ENCODE measurements around the gene SUOX. TPM values are rescaled to one million over a fixed set of nuclear protein-coding genes. Genes with fewer than 3 reads are reported as not detected.
"Not testable (repeated sequence)": the region's sequence is repeated elsewhere in the genome, so short reads cannot be mapped to it uniquely, and the experiment has no call there.

SUOX gene
- polyA plus RNA-seq, 3 donors, result 10.0 to 27.8 (median 15.7) TPM

GRCh38 chr12:55979069-55979468 is 18.0 kb upstream of the SUOX start:
- H3K27ac ChIP-seq (ENCODE audit: low read depth, low read length), result no peak overlapping the region

GRCh38 chr12:55981882-55982281 is 15.2 kb upstream of the SUOX start:
- not testable (repeated sequence) for H3K27ac ChIP-seq (ENCODE audit: low read depth, low read length)
- 66 to 77% (median 72%) methylated on average over 5 of the region's 5 CpGs for WGBS, 3 donors

More at GRCh38 chr12:55979069-55979468, 18.0 kb upstream of the SUOX start:
- WGBS, 3 donors, result 70 to 74% (median 72%) methylated on average over 3 of the region's 3 CpGs

GRCh38 chr12:55982319-55982936 is 14.6 kb upstream of the SUOX start:
- no peak overlapping the region for H3K27ac ChIP-seq (ENCODE audit: low read depth, low read length)

GRCh38 chr12:55983232-55983842 is 13.7 kb upstream of the SUOX start:
- H3K27ac ChIP-seq (ENCODE audit: low read depth, low read length), result no peak overlapping the region
- WGBS, 3 donors, result 69 to 79% (median 69%) methylated on average over 4 of the region's 4 CpGs

More at GRCh38 chr12:55982319-55982936, 14.6 kb upstream of the SUOX start:
- 56 to 82% (median 58%) methylated on average over 3 of the region's 3 CpGs for WGBS, 3 donors

- H3K27ac ChIP-seq (ENCODE audit: low read depth, low read length), result no peak overlapping the region
- WGBS, 3 donors, result 60 to 68% (median 66%) methylated on average over 2 of the region's 2 CpGs
Measured at GRCh38 chr12:55984861-55985260, 12.2 kb upstream of the SUOX start.

GRCh38 chr12:55985341-55985740 is 11.7 kb upstream of the SUOX start:
- WGBS, 3 donors, result 72 to 88% (median 74%) methylated on average over 4 of the region's 4 CpGs
- no peak overlapping the region for H3K27ac ChIP-seq (ENCODE audit: low read depth, low read length)

GRCh38 chr12:55985976-55986375 is 11.1 kb upstream of the SUOX start:
- WGBS, 3 donors, result 91 to 94% (median 93%) methylated on average over 7 of the region's 7 CpGs
- H3K27ac ChIP-seq (ENCODE audit: low read depth, low read length), result not testable (repeated sequence)

- 84 to 90% (median 85%) methylated on average over 3 of the region's 3 CpGs for WGBS, 3 donors
- no peak overlapping the region for H3K27ac ChIP-seq (ENCODE audit: low read depth, low read length)
Measured at GRCh38 chr12:55991110-55991509, 6.0 kb upstream of the SUOX start.

GRCh38 chr12:55993230-55993853 is 3.7 kb upstream of the SUOX start:
- no peak overlapping the region for H3K27ac ChIP-seq (ENCODE audit: low read depth, low read length)
- 64 to 87% (median 78%) methylated on average over 4 of the region's 4 CpGs for WGBS, 3 donors

GRCh38 chr12:55995366-55995765 is 1.7 kb upstream of the SUOX start:
- WGBS, 3 donors, result 72 to 82% (median 80%) methylated on average over 8 of the region's 8 CpGs
- H3K27ac ChIP-seq (ENCODE audit: low read depth, low read length), result no peak overlapping the region

- no peak overlapping the region for H3K27ac ChIP-seq (ENCODE audit: low read depth, low read length)
- WGBS, 3 donors, result 15 to 25% (median 21%) methylated on average over 14 of the region's 14 CpGs
Measured at GRCh38 chr12:55996201-55996714, 818 bp upstream of the SUOX start.

- H3K27ac ChIP-seq (ENCODE audit: low read depth, low read length), result no peak overlapping the region
- 0 to 1% (median 1%) methylated on average over 5 of the region's 5 CpGs for WGBS, 3 donors
Measured at GRCh38 chr12:55997535-55997859, 421 bp downstream of the SUOX start.

GRCh38 chr12:55999522-55999921 is 2.4 kb downstream of the SUOX start:
- 69 to 82% (median 77%) methylated on average over 5 to 6 of the region's 6 CpGs for WGBS, 3 donors
- H3K27ac ChIP-seq (ENCODE audit: low read depth, low read length), result not testable (repeated sequence)

GRCh38 chr12:55999999-56000540 is 3.0 kb downstream of the SUOX start:
- not testable (repeated sequence) for H3K27ac ChIP-seq (ENCODE audit: low read depth, low read length)
- WGBS, 3 donors, result 93 to 97% (median 95%) methylated on average over 25 to 33 of the region's 33 CpGs

- WGBS, 3 donors, result 55 to 80% (median 74%) methylated on average over 7 of the region's 7 CpGs
Measured at GRCh38 chr12:56001487-56002100, 4.5 kb downstream of the SUOX start.

GRCh38 chr12:56003376-56003775 is 6.3 kb downstream of the SUOX start:
- H3K27ac ChIP-seq (ENCODE audit: low read depth, low read length), result not testable (repeated sequence)
- WGBS, 3 donors, result 85 to 89% (median 85%) methylated on average over 5 of the region's 5 CpGs

More at GRCh38 chr12:56001487-56002100, 4.5 kb downstream of the SUOX start:
- H3K27ac ChIP-seq (ENCODE audit: low read depth, low read length), result no peak overlapping the region

- no peak overlapping the region for H3K27ac ChIP-seq (ENCODE audit: low read depth, low read length)
- 89 to 94% (median 92%) methylated on average over 10 of the region's 10 CpGs for WGBS, 3 donors
Measured at GRCh38 chr12:56004211-56004610, 7.1 kb downstream of the SUOX start.

- H3K27ac ChIP-seq (ENCODE audit: low read depth, low read length), result no peak overlapping the region
- 2% methylated on average over 30 to 43 of the region's 44 CpGs for WGBS, 3 donors
Measured at GRCh38 chr12:56007564-56008559, 10.8 kb downstream of the SUOX start.

All from adipose tissue (tissue), 3 donors.